Central memory CD4-positive, alpha-beta T cell (primary cell): ENCODE data around the gene BBS1.
"Not testable (repeated sequence)": the region's sequence is repeated elsewhere in the genome, so short reads cannot be mapped to it uniquely, and the experiment has no call there.

Experiments used
- DNase-seq: peaks from one replicate; pipeline ENCODE4 v3.0.0; 2022
- total RNA-seq, 3 experiments: gene quantifications; one replicate each; lab custom pipeline; 2026; lab: John Stamatoyannopoulos, UW

Gene BBS1
- 1.6 to 2.9 (median 2.6) reads per million in 3 experiments for total RNA-seq

GRCh38 chr11:66510271-66510989, at the start of gene BBS1:
Gene BBS1, plus strand, starts transcription at chr11:66510635. Its CDS starts 25 bp downstream, at chr11:66510660.
- peak; percentile 72 for DNase-seq

GRCh38 chr11:66462010-66462409, 48.4 kb upstream of the BBS1 start:
- no peak for DNase-seq

GRCh38 chr11:66462911-66463310, 47.5 kb upstream of the BBS1 start:
- DNase-seq = no peak

GRCh38 chr11:66464116-66464515, 46.3 kb upstream of the BBS1 start:
- DNase-seq = not testable (repeated sequence)

- DNase-seq = no peak
These were observed 45.5 kb upstream of the BBS1 start for GRCh38 chr11:66464916-66465315.

GRCh38 chr11:66465373-66466224, 44.8 kb upstream of the BBS1 start:
- no peak for DNase-seq

GRCh38 chr11:66466225-66467033, 44.0 kb upstream of the BBS1 start, which contains the start of gene PELI3:
Gene PELI3, plus strand, starts transcription at chr11:66466905. Its CDS starts 1,224 bp downstream, at chr11:66468129.
- DNase-seq = peak; percentile 90

- DNase-seq = no peak
These were observed 43.3 kb upstream of the BBS1 start for GRCh38 chr11:66467034-66467659.

GRCh38 chr11:66467756-66468155, 42.7 kb upstream of the BBS1 start:
- peak; percentile 17 for DNase-seq

GRCh38 chr11:66468691-66469090, 41.7 kb upstream of the BBS1 start:
- no peak for DNase-seq

GRCh38 chr11:66469441-66469840, 41.0 kb upstream of the BBS1 start:
- DNase-seq = no peak

- no peak for DNase-seq
These were observed 40.4 kb upstream of the BBS1 start for GRCh38 chr11:66470015-66470414.

- DNase-seq = no peak
These were observed 39.3 kb upstream of the BBS1 start for GRCh38 chr11:66471142-66471541.

GRCh38 chr11:66472054-66472453, 38.4 kb upstream of the BBS1 start:
- DNase-seq = no peak

- no peak for DNase-seq
These were observed 37.3 kb upstream of the BBS1 start for GRCh38 chr11:66473167-66473566.

- no peak for DNase-seq
These were observed 36.6 kb upstream of the BBS1 start for GRCh38 chr11:66473608-66474515.

GRCh38 chr11:66475349-66476172, 34.9 kb upstream of the BBS1 start:
- DNase-seq = no peak

- no peak for DNase-seq
These were observed 34.1 kb upstream of the BBS1 start for GRCh38 chr11:66476173-66476840.

GRCh38 chr11:66476841-66477251, 33.6 kb upstream of the BBS1 start:
- DNase-seq = no peak
